K562 (cell line): ENCODE results near the gene ZNF774. TPM values are rescaled to one million over a fixed set of nuclear protein-coding genes. Genes with fewer than 3 reads are reported as not detected.

ENCODE experiments used
- ATAC-seq: fragments of 200-7000 bp; cut with Tn5 transposase; 3 replicates; pipeline ENCODE4 v1.9.1; 2020; ENCODE audit warnings: moderate library complexity
- BruUV-seq: library from RNA; stranded (reverse); fragments of 400-500 nt; replicated peaks from 2 replicates; lab custom pipeline; 2021; lab: Mats Ljungman, UMichigan
- CTCF ChIA-PET: fragments of 300-600 bp; formaldehyde crosslinking; extraction: SDS; loops from one replicate; lab custom pipeline; 2021; ENCODE audit warnings: low intra/inter-chr PET ratio; lab: Yijun Ruan, JAX
- POLR2A ChIA-PET: fragments of 300-600, 350-650 bp; sonication (Branson Sonifier 250); formaldehyde crosslinking; extraction: SDS; loops from one replicate; lab custom pipeline; 2021; ENCODE audit warnings: antibody characterized with exemption, inconsistent platforms; lab: Yijun Ruan, JAX
- DNase-seq, 4 experiments: peaks; one replicate each; pipeline versions ENCODE4 v3.0.0 to v3.0.0-alpha.2; 2011 to 2018; ENCODE audit warnings: low spot score in 3 of 4, mixed read lengths in 3 of 4; ENCODE audit errors: extremely low read depth in 1 of 4
- FAIRE-seq: peaks from 2 replicates; lab custom pipeline; 2011; peaks lifted over from hg19 to GRCh38; lab: Jason Lieb, UNC
- H2AFZ ChIP-seq: 2 replicates; pipeline ENCODE4 v1.6.0; 2011; ENCODE audit warnings: low read depth, low read length, control low read depth, inconsistent platforms
- H3K27ac ChIP-seq: fragments of 200-600 bp; 3 replicates; pipeline ENCODE4 v1.8.0; 2011; ENCODE audit warnings: low read depth, mild to moderate bottlenecking, control low read depth, inconsistent platforms, low read length, moderate library complexity, mixed read lengths; ENCODE audit errors: extremely low read depth
- H3K27me3 ChIP-seq, 2 experiments: fragments of 300-600 bp in 1 of 2; 2 replicates in 1 of 2; 3 replicates in 1 of 2; pipeline versions ENCODE4 v1.6.0 to v1.8.0; 2011; ENCODE audit warnings: inconsistent platforms in 2 of 2, low read length in 2 of 2, mild to moderate bottlenecking in 1 of 2, mixed read lengths in 1 of 2, moderate library complexity in 1 of 2; ENCODE audit not compliant: control insufficient read depth in 2 of 2, insufficient read depth in 2 of 2
- H3K36me3 ChIP-seq: fragments of 300-600 bp; 3 replicates; pipeline ENCODE4 v1.8.0; 2011; ENCODE audit warnings: mild to moderate bottlenecking, low read length, inconsistent platforms; ENCODE audit not compliant: control insufficient read depth, insufficient read depth
- H3K4me1 ChIP-seq, 2 experiments: fragments of 200-600 bp in 1 of 2; replicated peaks in 1 of 2; 2 replicates in 1 of 2; 3 replicates in 1 of 2; pipeline versions ENCODE4 v1.5.1 to v1.8.0; 2011; ENCODE audit warnings: inconsistent platforms in 2 of 2, low read length in 2 of 2, mild to moderate bottlenecking in 1 of 2, mixed read lengths in 1 of 2, moderate library complexity in 1 of 2; ENCODE audit not compliant: control insufficient read depth in 2 of 2, insufficient read depth in 2 of 2
- H3K4me2 ChIP-seq: 2 replicates; pipeline ENCODE4 v1.6.1; 2011; ENCODE audit warnings: low read length, control low read depth, inconsistent platforms, mixed read lengths; ENCODE audit not compliant: insufficient read depth
- H3K4me3 ChIP-seq: fragments of 200-600 bp; sonication (generic), shearing (Covaris generic); 2 replicates; pipeline ENCODE4 v1.5.1; 2016; ENCODE audit warnings: control low read depth, inconsistent platforms
- H3K79me2 ChIP-seq: fragments of 200-600 bp; 3 replicates; pipeline ENCODE4 v1.8.0; 2011; ENCODE audit warnings: low read length, inconsistent platforms; ENCODE audit not compliant: control insufficient read depth, insufficient read depth
- H3K9ac ChIP-seq, 2 experiments: 2 replicates each; pipeline versions ENCODE4 v1.6.0 to v1.6.1; 2011; ENCODE audit warnings: low read depth in 2 of 2, low read length in 2 of 2, control low read depth in 1 of 2, inconsistent platforms in 1 of 2, mild to moderate bottlenecking in 1 of 2, mixed read lengths in 1 of 2; ENCODE audit not compliant: insufficient read depth in 1 of 2
- H3K9me1 ChIP-seq: one replicate; pipeline ENCODE4 v1.6.0; 2011; ENCODE audit warnings: inconsistent platforms, mild to moderate bottlenecking, low read length, moderate library complexity; ENCODE audit not compliant: control insufficient read depth, insufficient read depth
- H3K9me3 ChIP-seq: replicated peaks from 2 replicates; pipeline ENCODE4 v1.5.1; 2011; ENCODE audit warnings: low read depth, low read length, inconsistent platforms; ENCODE audit not compliant: control insufficient read depth, insufficient read depth
- H4K20me1 ChIP-seq: replicated peaks from 2 replicates; pipeline ENCODE4 v1.6.1; 2011; ENCODE audit warnings: low read length, inconsistent platforms, mixed read lengths; ENCODE audit not compliant: control insufficient read depth, insufficient read depth
- CBFA2T2 ChIP-seq: fragments of 450-650 bp; conservative IDR thresholded peaks from 2 replicates; pipeline ENCODE4 v1.6.1; 2017; ENCODE audit warnings: mild to moderate bottlenecking
- FUS ChIP-seq: fragments of 200-400 bp; formaldehyde crosslinking; optimal IDR thresholded peaks from 2 replicates; pipeline ENCODE3; 2017; ENCODE audit warnings: low read depth, low read length
- GABPB2 ChIP-seq: fragments of 250-450 bp; sonication (Bioruptor Pico); conservative IDR thresholded peaks from 2 replicates; pipeline ENCODE4 v1.5.1; 2021; ENCODE audit warnings: mild to moderate bottlenecking
- IRF9 ChIP-seq: fragments of 450-650 bp; IDR thresholded peaks from 2 replicates; pipeline ENCODE4 v1.6.1; 2016; ENCODE audit warnings: missing biosample characterization, missing genetic modification characterization
- JUNB ChIP-seq: fragments of 450-650 bp; formaldehyde crosslinking; conservative IDR thresholded peaks from 2 replicates; pipeline ENCODE4 v1.4.0; 2020; ENCODE audit warnings: mild to moderate bottlenecking
- NELFE ChIP-seq: IDR thresholded peaks from 2 replicates; pipeline ENCODE4 v1.6.1; 2011; ENCODE audit warnings: mild to moderate bottlenecking; ENCODE audit not compliant: insufficient read depth, insufficient read length
- NFE2 ChIP-seq: IDR thresholded peaks from 2 replicates; pipeline ENCODE4 v1.6.1; 2014; ENCODE audit warnings: antibody characterized with exemption, low read depth
- POU5F1 ChIP-seq: fragments of 150-350 bp; IDR thresholded peaks from 2 replicates; pipeline ENCODE4 v1.6.1; 2014; ENCODE audit warnings: borderline replicate concordance, low read length, low read depth, mild to moderate bottlenecking; ENCODE audit not compliant: partially characterized antibody
- PRPF4 ChIP-seq: fragments of 200-400 bp; formaldehyde crosslinking; IDR thresholded peaks from one replicate; pipeline ENCODE4 v1.6.1; 2017; ENCODE audit warnings: low read length, low read depth, mild to moderate bottlenecking; ENCODE audit not compliant: insufficient read depth, poor library complexity, severe bottlenecking
- SREBF1 ChIP-seq: fragments of 150-350 bp; IDR thresholded peaks from 2 replicates; pipeline ENCODE4 v1.6.1; 2014; ENCODE audit warnings: antibody characterized with exemption, low read depth, low read length, borderline replicate concordance
- ZNF384 ChIP-seq: IDR thresholded peaks from 2 replicates; pipeline ENCODE4 v1.6.1; 2012; ENCODE audit warnings: low read depth, low read length, improper control_type of control experiment
- WGBS: fragments of 100-300 bp; shearing (Covaris generic); methylation state at CpG from one replicate; pipeline ENCODE4 v1.1.6; 2016; ENCODE audit warnings: low coverage, mixed read lengths; ENCODE audit not compliant: insufficient coverage; ENCODE audit errors: missing lambda C conversion rate; 5-methylcytosine and 5-hydroxymethylcytosine counted together
- in situ Hi-C: fragments of 300-500 bp; cut with MboI; formaldehyde crosslinking; loops from 4 replicates; pipeline ENCODE4 v1.15.0; 2018; ENCODE audit warnings: inconsistent platforms, mixed read lengths
- intact Hi-C: fragments of 100-400 bp; cut with micrococcal nuclease; formaldehyde crosslinking; loops from 2 replicates; pipeline ENCODE4 v1.14.2; 2022
- polyA plus RNA-seq, 8 experiments: library from polyadenylated mRNA; depleted of rRNA in 4 of 8; stranded (reverse) in 5 of 8; unstranded in 3 of 8; fragments of >200 nt; fragmentation: Nextera tagmentation in 2 of 8; fragmentation: Illumina TruSeq in 1 of 8; extraction: Ambion mirVana in 2 of 8; extraction: Trizol in 1 of 8; gene quantifications; 2 replicates each; pipeline versions ENCODE4 v1.2.1 to v1.2.3, GENCODE V29; 2011 to 2014; ENCODE audit warnings: inconsistent platforms in 1 of 8, missing spikeins in 1 of 8
- total RNA-seq, 7 experiments: library from RNA; depleted of rRNA in 6 of 7; stranded (reverse); fragments of >200 nt in 6 of 7; fragmentation: Illumina TruSeq in 2 of 7; extraction: Trizol in 2 of 7; gene quantifications; 2 replicates each; pipeline versions ENCODE4 v1.2.1 to v1.2.3, GENCODE V29; 2011 to 2021; ENCODE audit warnings: low replicate concordance in 1 of 7
- TF ChIP-seq, protein P1 (sequence below), 2 experiments: fragments of 250-450 bp in 1 of 2; fragments of 450-650 bp in 1 of 2; sonication (Bioruptor Pico) in 1 of 2; IDR thresholded peaks; 2 replicates each; pipeline versions ENCODE4 v1.6.1 to v1.8.0; 2016 to 2021; ENCODE audit warnings: mild to moderate bottlenecking in 2 of 2, moderate library complexity in 2 of 2, missing compliant biosample characterization in 1 of 2, missing genetic modification characterization in 1 of 2
- TF ChIP-seq, protein P2 (sequence below): fragments of 200-800 bp; sonication (Bioruptor generic); IDR thresholded peaks from 2 replicates; pipeline ENCODE4 v1.6.1; 2017; ENCODE audit warnings: missing genetic modification characterization, missing compliant biosample characterization
- TF ChIP-seq, protein P3 (sequence below): fragments of 450-650 bp; formaldehyde crosslinking; IDR thresholded peaks from 2 replicates; pipeline ENCODE4 v1.4.0; 2020; ENCODE audit warnings: mild to moderate bottlenecking, moderate library complexity

ZNF774 gene
- total and polyA plus RNA-seq, 9 of the 15 experiments (the other 6 are each of a cell fraction or from before 2014, with no cell fraction given), result 0.32 to 2.0 (median 1.2) TPM

- H3K9me3 ChIP-seq, result no peaks in the 10 kb centered on the region
- WGBS, result 27% methylated on average over 4 of the region's 4 CpGs
- POLR2A ChIA-PET, result no interaction called here
Measured at GRCh38 chr15:90326441-90326840, 25.6 kb upstream of the ZNF774 start.

More at GRCh38 chr15:90326441-90326840, 25.6 kb upstream of the ZNF774 start:
- H3K27ac ChIP-seq, result no peak overlapping the region
- FAIRE-seq (no peak), ATAC-seq (no peak), DNase-seq (no peak)
- peaks cover 4 to 6% of the 10 kb centered on the region in 2 experiments; a peak in 3 of 5 replicates for H3K4me1 ChIP-seq
- in situ Hi-C loops, result loop anchor here (10.0 kb wide), 1 partner anchor 278 kb away; no protein-coding TSS in a partner anchor
- no peaks in the 10 kb centered on the region for H3K9me1 ChIP-seq
- BruUV-seq, result no TSS peak
- H3K9ac ChIP-seq, result no peak overlapping the region; a peak in 1 of 4 replicates
- H2AFZ ChIP-seq, result no peak overlapping the region
- CTCF ChIA-PET, result no interaction called here
- no peaks in the 10 kb centered on the region for H3K79me2 ChIP-seq
- TF ChIP-seq, protein P1, sequence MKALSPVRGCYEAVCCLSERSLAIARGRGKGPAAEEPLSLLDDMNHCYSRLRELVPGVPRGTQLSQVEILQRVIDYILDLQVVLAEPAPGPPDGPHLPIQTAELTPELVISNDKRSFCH (CRISPR knock-in tag; IDR thresholded peaks at IDR 0.05), result no peak
- TF ChIP-seq, protein P1 (tag; IDR thresholded peaks at IDR 0.05), result no peak
- no peak for TF ChIP-seq ZNF384
- TF ChIP-seq NELFE, result no peak
- TF ChIP-seq NFE2, result no peak
- no peak for TF ChIP-seq CBFA2T2
- TF ChIP-seq, protein P2, sequence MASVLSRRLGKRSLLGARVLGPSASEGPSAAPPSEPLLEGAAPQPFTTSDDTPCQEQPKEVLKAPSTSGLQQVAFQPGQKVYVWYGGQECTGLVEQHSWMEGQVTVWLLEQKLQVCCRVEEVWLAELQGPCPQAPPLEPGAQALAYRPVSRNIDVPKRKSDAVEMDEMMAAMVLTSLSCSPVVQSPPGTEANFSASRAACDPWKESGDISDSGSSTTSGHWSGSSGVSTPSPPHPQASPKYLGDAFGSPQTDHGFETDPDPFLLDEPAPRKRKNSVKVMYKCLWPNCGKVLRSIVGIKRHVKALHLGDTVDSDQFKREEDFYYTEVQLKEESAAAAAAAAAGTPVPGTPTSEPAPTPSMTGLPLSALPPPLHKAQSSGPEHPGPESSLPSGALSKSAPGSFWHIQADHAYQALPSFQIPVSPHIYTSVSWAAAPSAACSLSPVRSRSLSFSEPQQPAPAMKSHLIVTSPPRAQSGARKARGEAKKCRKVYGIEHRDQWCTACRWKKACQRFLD (CRISPR knock-in tag), result no peak
- TF ChIP-seq FUS, result no peak
- no peak for TF ChIP-seq GABPB2
- TF ChIP-seq IRF9, result no peak
- TF ChIP-seq PRPF4, result no peak
- TF ChIP-seq SREBF1, result no peak
- TF ChIP-seq JUNB (CRISPR knock-in tag), result no peak
- no peak for TF ChIP-seq POU5F1
- TF ChIP-seq, protein P3, sequence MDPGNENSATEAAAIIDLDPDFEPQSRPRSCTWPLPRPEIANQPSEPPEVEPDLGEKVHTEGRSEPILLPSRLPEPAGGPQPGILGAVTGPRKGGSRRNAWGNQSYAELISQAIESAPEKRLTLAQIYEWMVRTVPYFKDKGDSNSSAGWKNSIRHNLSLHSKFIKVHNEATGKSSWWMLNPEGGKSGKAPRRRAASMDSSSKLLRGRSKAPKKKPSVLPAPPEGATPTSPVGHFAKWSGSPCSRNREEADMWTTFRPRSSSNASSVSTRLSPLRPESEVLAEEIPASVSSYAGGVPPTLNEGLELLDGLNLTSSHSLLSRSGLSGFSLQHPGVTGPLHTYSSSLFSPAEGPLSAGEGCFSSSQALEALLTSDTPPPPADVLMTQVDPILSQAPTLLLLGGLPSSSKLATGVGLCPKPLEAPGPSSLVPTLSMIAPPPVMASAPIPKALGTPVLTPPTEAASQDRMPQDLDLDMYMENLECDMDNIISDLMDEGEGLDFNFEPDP (CRISPR knock-in tag), result no peak
- TF ChIP-seq, all 486 proteins: peak for 0
- Histone ChIP-seq H3K4me2 (no peak overlapping the region), H3K27me3 (no peaks in the 10 kb centered on the region), H3K4me3 (no peak overlapping the region), H4K20me1 (no peaks in the 10 kb centered on the region), H3K36me3 (no peaks in the 10 kb centered on the region)
- intact Hi-C loops, result loop anchor here (10.0 kb wide), 1 partner anchor 558 kb away; the partner anchor contains the start of gene FES
